ENCODE measurements around the gene DPP4. TPM values are rescaled to one million over a fixed set of nuclear protein-coding genes. Genes with fewer than 3 reads are reported as not detected.

DPP4 gene
- polyA plus RNA-seq, 2 donors: 0.08 to 0.18 TPM

GRCh38 chr2:161976295-161976694, 97.7 kb downstream of the DPP4 start:
- no peak overlapping the region for H3K27ac ChIP-seq (ENCODE audit: low read depth in 2 of 2, low read length in 1 of 2)
- H3K9me3 ChIP-seq (ENCODE audit: control insufficient read depth in 2 of 2, insufficient read depth in 1 of 2, low read depth in 1 of 2, low read length in 1 of 2): no peaks in the 10 kb centered on the region
- no peaks in the 10 kb centered on the region for H3K27me3 ChIP-seq (ENCODE audit: control insufficient read depth in 1 of 2, insufficient read depth in 2 of 2, low read length in 2 of 2)
- H3K4me3 ChIP-seq (ENCODE audit: low read depth in 1 of 2, low read length in 2 of 2): no peak overlapping the region
- no peaks in the 10 kb centered on the region for H3K36me3 ChIP-seq (ENCODE audit: control insufficient read depth in 2 of 2, insufficient read depth in 2 of 2, low read length in 1 of 2)
- 78 to 82% methylated on average over 1 of the region's 1 CpG for WGBS, 2 donors
- no peaks in the 10 kb centered on the region for H3K4me1 ChIP-seq (ENCODE audit: control insufficient read depth in 2 of 2, insufficient read depth in 2 of 2, low read length in 1 of 2)

DNA sequence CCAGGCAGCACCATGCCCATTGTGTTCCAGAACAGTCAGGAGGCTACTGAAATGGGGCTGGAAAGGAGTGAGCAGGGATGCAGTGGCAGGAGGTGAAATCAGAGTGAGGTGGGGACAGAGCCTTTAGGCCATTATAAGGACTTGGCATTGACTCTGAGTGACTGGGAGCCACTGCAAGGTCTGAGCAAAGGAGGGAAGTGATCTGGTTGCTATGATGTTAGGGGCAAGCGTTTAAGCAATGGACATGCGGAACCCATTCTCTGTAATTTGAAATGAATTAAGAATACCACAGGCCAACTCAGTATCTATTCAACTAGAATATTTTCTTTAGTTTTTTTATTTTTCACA, 98.2 kb downstream of the DPP4 start:
- H3K27ac ChIP-seq (ENCODE audit: low read depth in 2 of 2, low read length in 1 of 2): no peak overlapping the region
- 91 to 96% methylated on average over 2 of the region's 2 CpGs for WGBS, 2 donors

GRCh38 chr2:161975062-161975812, 98.8 kb downstream of the DPP4 start:
- H3K27ac ChIP-seq (ENCODE audit: low read depth in 2 of 2, low read length in 1 of 2): no peak overlapping the region
- no peaks in the 10 kb centered on the region for H3K27me3 ChIP-seq (ENCODE audit: control insufficient read depth in 1 of 2, insufficient read depth in 2 of 2, low read length in 2 of 2)
- H3K36me3 ChIP-seq (ENCODE audit: control insufficient read depth in 2 of 2, insufficient read depth in 2 of 2, low read length in 1 of 2): no peaks in the 10 kb centered on the region
- WGBS, 2 donors: 72 to 74% methylated on average over 3 of the region's 3 CpGs
- H3K9me3 ChIP-seq (ENCODE audit: control insufficient read depth in 2 of 2, insufficient read depth in 1 of 2, low read depth in 1 of 2, low read length in 1 of 2): no peaks in the 10 kb centered on the region
- no peak overlapping the region for H3K4me3 ChIP-seq (ENCODE audit: low read depth in 1 of 2, low read length in 2 of 2)
- no peaks in the 10 kb centered on the region for H3K4me1 ChIP-seq (ENCODE audit: control insufficient read depth in 2 of 2, insufficient read depth in 2 of 2, low read length in 1 of 2)

More for the DNA sequence above, 98.2 kb downstream of the DPP4 start:
- no peaks in the 10 kb centered on the region for H3K9me3 ChIP-seq (ENCODE audit: control insufficient read depth in 2 of 2, insufficient read depth in 1 of 2, low read depth in 1 of 2, low read length in 1 of 2)
- no peaks in the 10 kb centered on the region for H3K4me1 ChIP-seq (ENCODE audit: control insufficient read depth in 2 of 2, insufficient read depth in 2 of 2, low read length in 1 of 2)
- no peaks in the 10 kb centered on the region for H3K27me3 ChIP-seq (ENCODE audit: control insufficient read depth in 1 of 2, insufficient read depth in 2 of 2, low read length in 2 of 2)
- H3K36me3 ChIP-seq (ENCODE audit: control insufficient read depth in 2 of 2, insufficient read depth in 2 of 2, low read length in 1 of 2): no peaks in the 10 kb centered on the region
- H3K4me3 ChIP-seq (ENCODE audit: low read depth in 1 of 2, low read length in 2 of 2): no peak overlapping the region

- no peaks in the 10 kb centered on the region for H3K9me3 ChIP-seq (ENCODE audit: control insufficient read depth in 2 of 2, insufficient read depth in 1 of 2, low read depth in 1 of 2, low read length in 1 of 2)
- no peak overlapping the region for H3K27ac ChIP-seq (ENCODE audit: low read depth in 2 of 2, low read length in 1 of 2)
- H3K36me3 ChIP-seq (ENCODE audit: control insufficient read depth in 2 of 2, insufficient read depth in 2 of 2, low read length in 1 of 2): no peaks in the 10 kb centered on the region
- no peaks in the 10 kb centered on the region for H3K27me3 ChIP-seq (ENCODE audit: control insufficient read depth in 1 of 2, insufficient read depth in 2 of 2, low read length in 2 of 2)
- 87 to 89% methylated on average over 2 of the region's 2 CpGs for WGBS, 2 donors
- H3K4me3 ChIP-seq (ENCODE audit: low read depth in 1 of 2, low read length in 2 of 2): no peak overlapping the region
- H3K4me1 ChIP-seq (ENCODE audit: control insufficient read depth in 2 of 2, insufficient read depth in 2 of 2, low read length in 1 of 2): no peaks in the 10 kb centered on the region
Observed at GRCh38 chr2:161974461-161974860, 99.6 kb downstream of the DPP4 start.

DNA sequence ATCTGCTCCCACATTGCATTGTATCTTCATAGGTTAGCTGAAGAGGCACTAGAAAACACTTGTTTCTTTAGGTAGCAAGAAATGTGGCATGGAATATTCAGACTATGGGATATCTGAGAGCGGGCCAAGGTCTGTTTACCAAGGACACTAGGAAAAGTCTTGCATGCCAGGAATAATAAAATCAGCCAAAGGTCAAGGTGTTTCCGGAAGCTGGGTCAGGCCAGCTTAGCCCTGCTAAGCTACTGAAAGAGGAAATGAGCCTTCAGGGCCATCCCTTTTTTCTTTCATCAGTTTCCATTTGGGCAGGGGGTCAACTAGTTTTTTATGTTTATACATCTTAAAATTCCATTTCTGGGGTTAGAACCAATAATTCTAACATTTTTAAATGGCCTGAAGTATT, 101.1 kb downstream of the DPP4 start:
- Histone ChIP-seq H3K27me3 (ENCODE audit: control insufficient read depth in 1 of 2, insufficient read depth in 2 of 2, low read length in 2 of 2) (no peaks in the 10 kb centered on the region), H3K27ac (ENCODE audit: low read depth in 2 of 2, low read length in 1 of 2) (no peak overlapping the region), H3K4me1 (ENCODE audit: control insufficient read depth in 2 of 2, insufficient read depth in 2 of 2, low read length in 1 of 2) (no peaks in the 10 kb centered on the region), H3K4me3 (ENCODE audit: low read depth in 1 of 2, low read length in 2 of 2) (no peak overlapping the region), H3K9me3 (ENCODE audit: control insufficient read depth in 2 of 2, insufficient read depth in 1 of 2, low read depth in 1 of 2, low read length in 1 of 2) (no peaks in the 10 kb centered on the region), H3K36me3 (ENCODE audit: control insufficient read depth in 2 of 2, insufficient read depth in 2 of 2, low read length in 1 of 2) (no peaks in the 10 kb centered on the region)
- 70 to 78% methylated on average over 2 of the region's 2 CpGs for WGBS, 2 donors

DNA sequence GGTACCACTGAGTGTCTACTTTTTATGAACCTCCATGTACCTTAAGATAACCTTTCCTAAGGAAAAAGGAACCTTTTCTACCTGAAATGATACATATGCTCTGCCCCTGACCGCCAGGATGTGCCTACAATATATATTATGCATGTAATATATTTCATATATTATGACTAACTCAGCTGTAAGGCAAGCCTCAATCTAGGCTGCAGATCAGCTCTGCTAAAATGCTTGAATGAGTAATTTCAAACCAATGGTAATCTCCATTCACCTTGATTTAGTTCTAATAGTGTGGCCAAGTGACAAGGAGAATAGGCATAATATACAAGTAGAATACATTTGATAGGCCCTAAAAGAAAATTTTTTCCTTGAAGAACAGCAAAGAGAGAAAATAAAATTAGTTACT, 101.8 kb downstream of the DPP4 start:
- Histone ChIP-seq H3K27me3 (ENCODE audit: control insufficient read depth in 1 of 2, insufficient read depth in 2 of 2, low read length in 2 of 2) (no peaks in the 10 kb centered on the region), H3K36me3 (ENCODE audit: control insufficient read depth in 2 of 2, insufficient read depth in 2 of 2, low read length in 1 of 2) (no peaks in the 10 kb centered on the region), H3K9me3 (ENCODE audit: control insufficient read depth in 2 of 2, insufficient read depth in 1 of 2, low read depth in 1 of 2, low read length in 1 of 2) (no peaks in the 10 kb centered on the region), H3K27ac (ENCODE audit: low read depth in 2 of 2, low read length in 1 of 2) (no peak overlapping the region), H3K4me3 (ENCODE audit: low read depth in 1 of 2, low read length in 2 of 2) (no peak overlapping the region), H3K4me1 (ENCODE audit: control insufficient read depth in 2 of 2, insufficient read depth in 2 of 2, low read length in 1 of 2) (no peaks in the 10 kb centered on the region)
- 86 to 88% methylated on average over 1 of the region's 1 CpG for WGBS, 2 donors

DNA sequence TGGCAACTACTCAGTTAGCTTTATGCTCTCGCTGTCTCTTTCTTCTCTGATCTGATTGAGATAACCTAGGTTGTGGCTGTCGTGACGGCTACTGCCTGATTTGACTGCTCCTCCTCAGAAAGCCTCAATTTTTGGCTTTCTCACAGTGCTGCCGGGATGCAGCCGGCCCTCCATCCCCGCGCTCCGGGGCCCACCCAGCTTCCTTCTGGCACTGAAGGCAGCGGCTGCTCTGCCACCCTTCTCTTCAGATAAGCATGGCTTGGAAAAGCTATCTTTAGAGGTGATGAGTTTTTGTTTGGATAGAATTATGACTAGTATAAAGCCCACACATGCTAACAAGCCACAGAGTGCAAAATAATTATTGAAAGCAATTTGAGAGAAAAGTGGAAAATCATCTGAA, 102.5 kb downstream of the DPP4 start:
- no peaks in the 10 kb centered on the region for H3K27me3 ChIP-seq (ENCODE audit: control insufficient read depth in 1 of 2, insufficient read depth in 2 of 2, low read length in 2 of 2)
- no peak overlapping the region for H3K27ac ChIP-seq (ENCODE audit: low read depth in 2 of 2, low read length in 1 of 2)
- no peak overlapping the region for H3K4me3 ChIP-seq (ENCODE audit: low read depth in 1 of 2, low read length in 2 of 2)
- H3K9me3 ChIP-seq (ENCODE audit: control insufficient read depth in 2 of 2, insufficient read depth in 1 of 2, low read depth in 1 of 2, low read length in 1 of 2): no peaks in the 10 kb centered on the region
- WGBS, 2 donors: 80 to 83% methylated on average over 9 of the region's 9 CpGs
- no peaks in the 10 kb centered on the region for H3K36me3 ChIP-seq (ENCODE audit: control insufficient read depth in 2 of 2, insufficient read depth in 2 of 2, low read length in 1 of 2)
- no peaks in the 10 kb centered on the region for H3K4me1 ChIP-seq (ENCODE audit: control insufficient read depth in 2 of 2, insufficient read depth in 2 of 2, low read length in 1 of 2)

DNA sequence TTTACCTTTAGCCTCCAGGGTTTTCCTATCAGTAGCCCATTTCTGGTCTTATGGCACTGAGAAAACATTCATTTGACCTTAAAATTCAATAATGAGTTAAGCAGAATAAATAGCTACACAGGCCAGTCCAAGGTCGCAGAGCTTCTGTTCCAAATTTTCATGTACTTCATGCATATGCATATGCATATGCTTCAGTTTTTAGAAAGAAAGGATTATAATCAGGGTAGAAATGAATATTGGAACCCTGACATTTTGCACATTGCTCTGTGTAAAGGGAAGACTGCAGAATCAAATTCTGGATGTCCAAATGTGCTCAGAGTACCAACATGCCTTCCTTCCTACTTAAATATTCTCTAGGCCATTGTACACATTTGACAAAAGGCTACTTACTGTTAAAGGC, 104.9 kb downstream of the DPP4 start:
- no peaks in the 10 kb centered on the region for H3K36me3 ChIP-seq (ENCODE audit: control insufficient read depth in 2 of 2, insufficient read depth in 2 of 2, low read length in 1 of 2)
- H3K27ac ChIP-seq (ENCODE audit: low read depth in 2 of 2, low read length in 1 of 2): no peak overlapping the region
- H3K4me1 ChIP-seq (ENCODE audit: control insufficient read depth in 2 of 2, insufficient read depth in 2 of 2, low read length in 1 of 2): no peaks in the 10 kb centered on the region
- H3K9me3 ChIP-seq (ENCODE audit: control insufficient read depth in 2 of 2, insufficient read depth in 1 of 2, low read depth in 1 of 2, low read length in 1 of 2): no peaks in the 10 kb centered on the region
- no peaks in the 10 kb centered on the region for H3K27me3 ChIP-seq (ENCODE audit: control insufficient read depth in 1 of 2, insufficient read depth in 2 of 2, low read length in 2 of 2)
- WGBS, 2 donors: 81 to 82% methylated on average over 1 of the region's 1 CpG
- H3K4me3 ChIP-seq (ENCODE audit: low read depth in 1 of 2, low read length in 2 of 2): no peak overlapping the region

DNA sequence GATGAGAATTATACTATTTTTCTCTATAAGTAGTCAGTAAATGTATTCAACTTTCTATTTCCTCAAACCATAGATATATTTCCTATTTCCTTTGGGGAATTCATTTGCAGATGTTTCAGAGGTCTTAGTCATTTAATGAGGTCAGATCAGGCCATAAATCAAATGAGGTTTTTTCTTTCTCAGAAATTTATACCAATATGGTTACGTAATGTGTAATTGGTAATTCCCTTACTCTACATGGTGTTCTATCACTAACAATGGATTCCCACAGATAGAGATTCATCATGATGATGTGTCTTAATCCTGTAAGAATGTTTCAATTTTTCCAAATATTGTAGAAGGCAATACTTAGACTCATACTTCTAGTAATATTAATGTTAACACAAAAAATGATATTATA, 108.0 kb downstream of the DPP4 start:
- WGBS, 2 donors: 18 to 60% methylated on average over 1 of the region's 1 CpG
- H3K27me3 ChIP-seq (ENCODE audit: control insufficient read depth in 1 of 2, insufficient read depth in 2 of 2, low read length in 2 of 2): no peaks in the 10 kb centered on the region
- no peak overlapping the region for H3K27ac ChIP-seq (ENCODE audit: low read depth in 2 of 2, low read length in 1 of 2)
- H3K36me3 ChIP-seq (ENCODE audit: control insufficient read depth in 2 of 2, insufficient read depth in 2 of 2, low read length in 1 of 2): no peaks in the 10 kb centered on the region
- no peaks in the 10 kb centered on the region for H3K4me1 ChIP-seq (ENCODE audit: control insufficient read depth in 2 of 2, insufficient read depth in 2 of 2, low read length in 1 of 2)
- H3K4me3 ChIP-seq (ENCODE audit: low read depth in 1 of 2, low read length in 2 of 2): no peak overlapping the region
- no peaks in the 10 kb centered on the region for H3K9me3 ChIP-seq (ENCODE audit: control insufficient read depth in 2 of 2, insufficient read depth in 1 of 2, low read depth in 1 of 2, low read length in 1 of 2)

GRCh38 chr2:161964160-161964559, 109.9 kb downstream of the DPP4 start:
- no peak overlapping the region for H3K27ac ChIP-seq (ENCODE audit: low read depth in 2 of 2, low read length in 1 of 2)
- no peaks in the 10 kb centered on the region for H3K9me3 ChIP-seq (ENCODE audit: control insufficient read depth in 2 of 2, insufficient read depth in 1 of 2, low read depth in 1 of 2, low read length in 1 of 2)
- WGBS, 2 donors: 91 to 92% methylated on average over 4 of the region's 4 CpGs
- no peaks in the 10 kb centered on the region for H3K27me3 ChIP-seq (ENCODE audit: control insufficient read depth in 1 of 2, insufficient read depth in 2 of 2, low read length in 2 of 2)
- no peak overlapping the region for H3K4me3 ChIP-seq (ENCODE audit: low read depth in 1 of 2, low read length in 2 of 2)
- H3K36me3 ChIP-seq (ENCODE audit: control insufficient read depth in 2 of 2, insufficient read depth in 2 of 2, low read length in 1 of 2): no peaks in the 10 kb centered on the region
- H3K4me1 ChIP-seq (ENCODE audit: control insufficient read depth in 2 of 2, insufficient read depth in 2 of 2, low read length in 1 of 2): no peaks in the 10 kb centered on the region
